ENCODE measurements around the gene NPC1. TPM values are rescaled to one million over a fixed set of nuclear protein-coding genes. Genes with fewer than 3 reads are reported as not detected.

The NPC1 gene
- polyA plus RNA-seq, 6 donors from 2014 or later: 8.5 to 17.9 (median 10.8) TPM

DNA sequence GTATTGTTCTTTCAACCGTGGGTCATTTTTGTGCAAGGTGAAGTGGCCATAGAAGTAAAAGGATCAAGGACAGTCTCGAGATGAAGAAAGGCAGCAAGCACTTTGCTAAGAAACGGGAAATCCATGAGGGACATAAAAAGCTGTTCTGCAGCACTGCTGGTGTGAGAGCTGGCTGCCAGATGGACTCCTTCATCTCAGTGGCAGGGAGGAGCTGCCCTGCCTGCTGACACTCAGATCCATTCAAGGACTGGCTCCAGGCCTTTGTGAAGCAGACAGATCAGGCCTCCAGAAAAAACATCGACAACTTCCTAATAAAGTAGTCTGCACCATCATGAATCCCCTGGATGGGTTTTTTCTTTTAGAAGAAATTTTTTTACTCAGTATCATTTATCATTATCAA is 53.5 kb downstream of the NPC1 start:
- Mint-ChIP-seq H3K4me3 (no peak overlapping the region), H3K36me3 (peaks cover 0 to 58% of the 10 kb centered on the region in 2 donors), H3K27ac (peak overlapping the region in 5 of 6 donors; percentile 37 to 89 (median 53)), H3K9me3 (no peaks in the 10 kb centered on the region), H3K27me3 (no peaks in the 10 kb centered on the region), H3K4me1 (no peaks in the 10 kb centered on the region)
- DNase-seq: no peak
- no peak for ATAC-seq (ENCODE audit: low read depth in 2 of 2)

DNA sequence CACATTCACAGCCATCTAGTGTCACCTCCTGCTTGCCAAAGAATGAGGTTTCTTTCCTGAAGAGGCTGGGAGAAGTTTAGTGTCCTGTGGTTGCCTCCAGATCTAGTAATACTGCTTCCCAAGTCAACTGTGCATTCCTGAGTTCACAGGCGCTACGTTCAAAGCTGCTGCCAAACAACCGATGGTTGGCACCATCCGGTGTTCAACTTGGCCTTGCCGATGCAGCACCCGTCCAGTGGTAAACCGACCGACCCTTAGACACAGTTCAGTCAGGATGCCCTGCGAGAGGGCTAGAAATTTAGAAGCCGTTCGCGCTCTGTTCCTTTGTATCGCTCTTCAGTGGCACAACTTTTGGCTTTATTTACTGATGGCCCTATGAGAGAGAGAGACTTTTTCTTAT is 54.4 kb downstream of the NPC1 start:
- Mint-ChIP-seq H3K9me3 (no peaks in the 10 kb centered on the region), H3K36me3 (peaks cover 0 to 59% of the 10 kb centered on the region in 2 donors), H3K27ac (peak overlapping the region in 3 of 6 donors; percentile 43 to 89 (median 53)), H3K4me3 (no peak overlapping the region), H3K27me3 (no peaks in the 10 kb centered on the region), H3K4me1 (no peaks in the 10 kb centered on the region)
- DNase-seq: no peak
- ATAC-seq (ENCODE audit: low read depth in 2 of 2): no peak

DNA sequence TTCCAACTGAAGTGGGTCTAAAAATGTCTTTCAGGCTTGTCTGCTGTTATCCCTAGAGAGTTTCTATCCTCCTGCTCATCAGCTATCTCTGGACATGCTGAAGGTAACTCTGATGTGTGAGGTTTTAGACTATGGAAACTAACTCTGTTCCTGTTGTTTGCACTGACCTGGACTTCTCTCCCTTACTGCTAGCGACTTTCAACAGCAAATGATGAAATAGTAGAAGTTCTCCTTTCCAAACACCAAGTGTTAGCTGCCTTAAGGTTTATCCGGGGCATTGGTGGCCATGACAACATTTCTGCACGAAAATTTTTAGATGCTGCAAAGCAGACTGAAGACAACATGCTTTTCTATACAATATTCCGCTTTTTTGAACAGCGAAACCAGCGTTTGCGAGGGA is 56.1 kb downstream of the NPC1 start:
- Mint-ChIP-seq H3K4me3 (no peak overlapping the region), H3K4me1 (no peaks in the 10 kb centered on the region), H3K36me3 (peaks cover 6 to 56% of the 10 kb centered on the region in 2 donors), H3K27me3 (no peaks in the 10 kb centered on the region), H3K27ac (no peak overlapping the region), H3K9me3 (no peaks in the 10 kb centered on the region)
- ATAC-seq (ENCODE audit: low read depth in 2 of 2): no peak
- DNase-seq: no peak

DNA sequence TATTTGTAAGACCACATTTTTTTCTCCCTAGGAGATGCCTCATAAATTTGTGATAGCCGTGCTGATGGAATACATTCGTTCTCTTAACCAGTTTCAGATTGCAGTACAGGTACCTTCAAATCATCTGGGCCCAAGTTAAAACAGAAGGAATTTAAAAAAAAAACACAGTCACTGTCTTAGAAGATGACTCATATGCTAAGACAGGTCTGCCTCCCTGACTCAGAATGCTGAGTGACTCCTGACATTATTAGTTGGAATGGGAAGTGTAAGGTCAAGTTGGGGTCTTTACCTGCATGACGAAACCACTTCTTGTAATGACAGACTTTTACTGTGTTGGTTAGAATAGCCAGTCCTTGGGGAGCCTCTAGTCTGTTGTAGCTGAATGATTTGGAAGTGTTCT is 56.7 kb downstream of the NPC1 start:
- Mint-ChIP-seq H3K9me3 (no peaks in the 10 kb centered on the region), H3K4me3 (no peak overlapping the region), H3K27me3 (no peaks in the 10 kb centered on the region), H3K4me1 (no peaks in the 10 kb centered on the region), H3K27ac (peak overlapping the region in 2 of 6 donors; percentile 31 to 61), H3K36me3 (peaks cover 6 to 50% of the 10 kb centered on the region in 2 donors)
- DNase-seq (no peak), ATAC-seq (ENCODE audit: low read depth in 2 of 2) (no peak)

DNA sequence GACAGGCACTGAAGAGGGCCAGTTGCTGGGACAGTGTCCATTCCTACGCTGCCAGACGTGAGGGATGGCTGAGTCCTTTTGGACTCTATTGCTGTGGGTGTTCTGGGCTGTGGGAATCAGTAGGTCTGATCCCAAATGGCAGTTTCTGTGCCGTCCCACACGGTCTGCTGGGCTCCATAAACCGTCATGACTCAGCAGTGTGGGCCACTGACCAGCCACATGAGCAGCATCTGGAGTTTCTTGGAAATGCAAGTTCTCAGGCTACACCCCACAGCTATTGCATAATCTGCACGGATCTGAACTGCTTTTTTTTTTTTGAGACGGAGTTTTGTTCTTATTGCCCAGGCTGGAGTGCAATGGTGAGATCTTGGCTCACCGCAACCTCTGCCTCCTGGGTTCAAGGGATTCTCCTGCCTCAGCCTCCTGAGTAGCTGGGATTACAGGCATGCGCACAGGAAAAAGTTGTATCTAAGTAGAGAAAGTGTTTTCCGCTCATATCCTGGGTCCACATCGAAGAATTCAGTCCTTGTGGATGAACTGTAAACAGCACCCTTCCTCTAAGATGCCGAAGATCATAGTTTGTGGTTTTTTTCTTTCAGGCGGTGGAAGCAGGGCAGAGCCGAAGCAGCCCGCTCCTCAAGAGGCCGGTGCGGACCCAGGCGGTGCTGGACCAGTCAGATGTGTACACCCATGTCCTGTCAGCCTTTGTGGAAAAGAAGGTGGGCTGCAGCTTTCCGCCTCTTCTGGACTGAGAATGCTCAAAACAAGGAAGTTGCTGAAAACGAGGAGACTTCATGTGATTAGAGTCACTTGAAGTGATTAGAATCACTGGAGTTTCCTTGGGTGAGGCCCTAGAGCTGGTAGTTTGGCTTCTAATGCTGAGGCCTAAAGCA is 57.5 kb downstream of the NPC1 start:
- ATAC-seq (ENCODE audit: low read depth in 2 of 2) (no peak), DNase-seq (no peak)
- peak overlapping the region in 3 of 6 donors; percentile 15 to 76 (median 61) for H3K27ac Mint-ChIP-seq
- no peaks in the 10 kb centered on the region for H3K27me3 Mint-ChIP-seq
- H3K4me1 Mint-ChIP-seq: peaks cover 0 to 3% (median under 1%) of the 10 kb centered on the region in 3 donors
- no peaks in the 10 kb centered on the region for H3K9me3 Mint-ChIP-seq
- peaks cover 12 to 48% of the 10 kb centered on the region in 2 donors for H3K36me3 Mint-ChIP-seq
- no peak overlapping the region for H3K4me3 Mint-ChIP-seq

DNA sequence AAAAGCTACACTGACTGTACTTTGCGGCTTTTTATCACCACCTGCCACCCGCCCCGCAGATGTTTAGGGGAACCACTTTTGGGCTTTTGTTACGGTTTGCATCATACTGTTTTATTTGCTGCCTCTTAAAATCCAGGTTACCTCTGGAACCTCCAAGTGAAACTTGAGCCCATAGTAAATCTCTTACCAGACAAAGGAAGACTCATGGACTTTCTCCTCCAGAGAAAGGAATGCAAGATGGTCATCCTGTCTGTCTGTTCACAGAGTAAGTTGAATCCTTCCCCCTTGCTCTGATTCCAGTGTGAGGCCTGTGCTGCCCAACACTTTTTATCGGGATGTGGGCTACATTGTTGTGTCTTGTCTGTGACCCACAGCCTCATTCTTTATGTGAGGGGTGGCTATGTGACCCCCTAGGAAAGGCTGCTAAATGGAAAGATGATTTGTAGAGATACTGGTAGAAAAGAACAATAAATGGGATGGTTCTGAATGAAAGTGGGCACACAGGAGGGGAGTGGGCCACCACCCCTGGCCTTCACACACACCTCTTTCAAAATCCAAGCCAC is 59.7 kb downstream of the NPC1 start:
- ATAC-seq (ENCODE audit: low read depth in 2 of 2) (no peak), DNase-seq (no peak)
- H3K27me3 Mint-ChIP-seq: no peaks in the 10 kb centered on the region
- peaks cover 0 to 11% (median 5%) of the 10 kb centered on the region in 3 donors for H3K4me1 Mint-ChIP-seq
- H3K4me3 Mint-ChIP-seq: no peak overlapping the region
- H3K9me3 Mint-ChIP-seq: no peaks in the 10 kb centered on the region
- peaks cover 13 to 39% of the 10 kb centered on the region in 2 donors for H3K36me3 Mint-ChIP-seq
- no peak overlapping the region for H3K27ac Mint-ChIP-seq

DNA sequence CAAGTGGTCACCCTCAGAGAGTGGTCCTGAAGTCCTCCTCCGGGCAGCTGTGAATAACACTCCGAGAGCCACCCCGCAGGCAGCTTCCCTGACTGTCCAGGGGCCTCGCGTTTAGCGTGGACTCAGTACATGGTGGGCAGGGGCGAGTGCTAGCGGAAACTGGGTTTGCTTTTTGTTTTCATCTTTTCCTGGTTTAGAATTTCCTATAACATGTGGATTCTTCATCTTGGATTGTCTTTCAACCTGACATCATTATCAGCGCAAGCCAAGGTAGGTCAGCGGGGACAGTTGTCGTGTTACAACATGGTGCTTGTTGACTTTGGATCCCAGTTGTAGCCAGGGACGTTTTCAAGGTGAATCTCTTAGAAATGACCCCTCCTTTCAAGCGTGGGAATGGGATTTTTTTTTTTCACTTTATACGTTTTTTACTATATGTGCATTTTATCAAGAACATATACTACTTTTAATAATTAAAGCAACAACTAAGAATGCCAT is 62.0 kb downstream of the NPC1 start:
- DNase-seq: no peak
- H3K36me3 Mint-ChIP-seq: peaks cover 18 to 24% of the 10 kb centered on the region in 2 donors
- no peaks in the 10 kb centered on the region for H3K27me3 Mint-ChIP-seq
- peak overlapping the region in 4 of 6 donors; percentile 29 to 84 (median 64) for H3K27ac Mint-ChIP-seq
- ATAC-seq (ENCODE audit: low read depth in 2 of 2): no peak
- no peak overlapping the region for H3K4me3 Mint-ChIP-seq
- H3K4me1 Mint-ChIP-seq: peaks cover 0 to 11% (median 5%) of the 10 kb centered on the region in 3 donors
- H3K9me3 Mint-ChIP-seq: no peaks in the 10 kb centered on the region

DNA sequence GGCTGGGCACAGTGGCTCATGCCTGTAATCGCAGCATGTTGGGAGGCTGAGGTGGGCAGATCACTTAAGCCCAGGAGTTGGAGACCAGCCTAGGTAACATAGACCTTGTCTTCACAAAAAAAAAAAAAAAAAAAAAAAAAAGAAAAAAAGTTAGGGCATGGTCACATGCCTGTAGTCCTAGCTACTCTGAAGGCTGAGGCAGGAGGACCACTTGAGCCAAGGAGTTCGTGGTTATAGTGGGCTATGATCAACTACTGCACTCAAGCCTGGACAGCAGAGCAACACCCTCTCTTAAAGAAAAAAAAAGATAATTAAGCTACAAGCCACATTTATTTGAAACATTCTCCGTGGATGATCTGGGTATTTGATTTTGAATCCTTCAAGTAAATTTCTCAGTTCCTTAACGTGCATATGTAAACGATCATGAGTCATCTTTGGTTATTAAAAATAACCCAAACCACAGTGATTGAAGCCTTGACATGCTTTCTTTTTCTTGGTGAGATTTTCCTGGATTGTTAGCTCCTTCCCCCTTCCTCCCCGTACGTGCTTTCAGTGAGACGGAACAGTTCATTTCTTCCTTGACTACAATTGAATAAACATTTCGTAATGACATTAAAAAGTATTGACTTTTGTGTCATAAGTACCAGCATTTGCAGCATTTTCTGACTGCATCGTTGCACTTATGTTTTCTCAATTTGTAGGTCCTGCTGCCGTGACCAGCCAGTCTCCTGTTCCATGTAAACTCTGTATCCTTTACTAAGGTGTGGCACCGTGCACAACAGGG is 62.7 kb downstream of the NPC1 start:
- DNase-seq (no peak), ATAC-seq (ENCODE audit: low read depth in 2 of 2) (no peak)
- peaks cover 0 to 11% (median 5%) of the 10 kb centered on the region in 3 donors for H3K4me1 Mint-ChIP-seq
- peak overlapping the region in 5 of 6 donors; percentile 16 to 84 (median 57) for H3K27ac Mint-ChIP-seq
- peaks cover 11 to 24% of the 10 kb centered on the region in 2 donors for H3K36me3 Mint-ChIP-seq
- no peaks in the 10 kb centered on the region for H3K27me3 Mint-ChIP-seq
- no peaks in the 10 kb centered on the region for H3K9me3 Mint-ChIP-seq
- H3K4me3 Mint-ChIP-seq: no peak overlapping the region

DNA sequence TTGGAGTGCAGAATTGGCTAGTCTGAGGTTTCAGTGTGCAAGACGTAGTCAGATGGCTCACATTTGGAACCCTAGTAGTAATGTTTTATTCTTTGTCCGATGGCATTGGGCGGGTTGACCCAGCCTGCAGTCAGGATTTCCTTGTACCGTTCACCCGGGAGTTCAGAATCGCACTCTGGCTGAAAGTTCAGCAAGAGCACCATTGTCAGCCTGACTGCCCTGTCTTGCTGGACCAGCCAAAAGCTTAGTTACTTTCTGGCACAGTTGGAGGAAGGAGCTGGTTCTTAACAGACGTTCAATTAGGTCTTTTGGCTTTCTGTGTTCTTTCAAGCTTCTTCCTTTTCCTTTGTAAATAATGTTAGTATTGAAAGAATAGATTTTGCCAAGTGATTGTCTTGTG is 64.4 kb downstream of the NPC1 start:
- no peak overlapping the region for H3K4me3 Mint-ChIP-seq
- peaks cover 0 to 11% (median 5%) of the 10 kb centered on the region in 3 donors for H3K4me1 Mint-ChIP-seq
- ATAC-seq (ENCODE audit: low read depth in 2 of 2) (no peak), DNase-seq (no peak)
- peak overlapping the region in 3 of 6 donors; percentile 42 to 80 (median 48) for H3K27ac Mint-ChIP-seq
- H3K9me3 Mint-ChIP-seq: no peaks in the 10 kb centered on the region
- no peaks in the 10 kb centered on the region for H3K27me3 Mint-ChIP-seq
- H3K36me3 Mint-ChIP-seq: peaks cover 5 to 24% of the 10 kb centered on the region in 2 donors

DNA sequence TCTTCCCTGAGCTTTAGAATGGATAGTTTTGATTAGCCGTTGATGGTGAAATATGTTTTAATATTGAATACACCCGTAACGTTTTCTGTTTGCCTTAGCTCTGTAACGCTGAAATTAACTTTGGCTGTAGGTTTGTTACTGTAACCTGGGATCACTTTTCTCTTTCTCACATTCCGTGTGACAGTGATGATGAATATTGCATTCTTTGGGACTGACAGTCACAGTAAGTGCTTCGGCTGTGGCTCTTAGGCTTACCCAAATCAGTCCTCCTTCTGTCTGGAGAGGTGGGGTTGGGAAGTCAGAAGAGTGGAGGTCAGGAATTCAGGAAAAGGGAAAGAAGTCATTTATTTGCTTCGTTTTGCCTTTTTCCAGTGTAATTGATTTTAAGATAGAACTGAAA is 65.0 kb downstream of the NPC1 start:
- DNase-seq (no peak), ATAC-seq (ENCODE audit: low read depth in 2 of 2) (no peak)
- Mint-ChIP-seq H3K27me3 (no peaks in the 10 kb centered on the region), H3K36me3 (peaks cover 5 to 24% of the 10 kb centered on the region in 2 donors), H3K4me1 (peaks cover 0 to 11% (median 5%) of the 10 kb centered on the region in 3 donors), H3K9me3 (no peaks in the 10 kb centered on the region), H3K4me3 (no peak overlapping the region), H3K27ac (peak overlapping the region in 2 of 6 donors; percentile 21 to 32)

DNA sequence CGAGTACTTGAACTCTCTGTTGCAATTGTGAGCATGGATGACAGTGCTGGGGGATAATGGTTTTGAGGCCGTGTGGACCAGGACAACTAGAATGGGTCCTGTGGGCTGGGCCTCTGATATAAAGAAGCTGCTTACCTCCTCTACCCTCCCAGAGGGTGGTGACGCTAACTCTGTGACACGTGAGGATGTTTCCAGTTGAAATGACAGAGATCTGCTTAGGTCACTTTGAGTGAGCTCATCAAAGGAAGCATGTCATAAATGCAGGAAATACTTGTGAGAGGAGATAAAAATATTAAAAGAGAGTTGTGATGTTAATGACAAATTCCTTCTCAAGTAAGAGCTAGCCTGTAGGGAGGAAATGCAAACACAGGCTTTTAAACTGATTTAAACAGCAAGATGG is 66.6 kb downstream of the NPC1 start:
- no peak for DNase-seq
- Mint-ChIP-seq H3K9me3 (no peaks in the 10 kb centered on the region), H3K27ac (peak overlapping the region in 3 of 6 donors; percentile 22 to 57 (median 52)), H3K36me3 (peaks cover 11 to 19% of the 10 kb centered on the region in 2 donors), H3K4me1 (peaks cover 4 to 22% (median 17%) of the 10 kb centered on the region in 3 donors), H3K27me3 (no peaks in the 10 kb centered on the region), H3K4me3 (no peak overlapping the region)
- no peak for ATAC-seq (ENCODE audit: low read depth in 2 of 2)

DNA sequence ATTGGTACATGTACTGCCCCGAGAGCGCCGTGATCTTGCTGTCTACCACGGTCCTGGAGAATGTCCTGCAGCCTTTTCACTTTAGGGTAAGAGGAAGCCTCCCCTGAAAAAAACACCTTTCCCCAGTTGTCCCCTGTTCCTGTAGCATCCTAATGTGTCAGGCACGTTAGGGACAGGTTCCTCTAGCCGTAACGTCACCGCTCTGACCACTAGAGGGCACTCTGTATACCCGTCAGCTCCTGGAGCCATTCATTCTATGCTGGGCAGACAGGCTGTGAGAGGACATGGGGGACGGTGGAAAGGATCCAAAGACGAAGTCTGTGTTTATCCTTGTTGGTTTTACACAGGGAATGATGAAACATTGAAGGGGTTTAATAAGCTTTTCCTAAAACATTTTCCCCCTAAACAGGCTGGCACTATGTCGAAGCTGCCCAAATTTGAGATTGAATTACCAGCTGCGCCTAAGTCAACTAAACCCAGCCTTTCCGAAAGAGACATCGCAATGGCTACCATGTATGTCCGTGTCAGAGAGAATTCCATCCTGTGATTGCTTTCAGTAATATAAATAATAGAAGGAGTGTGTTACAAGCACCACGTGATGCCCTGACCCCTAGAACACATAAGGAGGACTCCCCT is 70.3 kb downstream of the NPC1 start:
- no peaks in the 10 kb centered on the region for H3K27me3 Mint-ChIP-seq
- peaks cover 15 to 35% (median 25%) of the 10 kb centered on the region in 3 donors for H3K4me1 Mint-ChIP-seq
- H3K36me3 Mint-ChIP-seq: peaks cover 14% of the 10 kb centered on the region in 2 donors
- H3K4me3 Mint-ChIP-seq: no peak overlapping the region
- peak overlapping the region; percentile 36 to 89 (median 56) for H3K27ac Mint-ChIP-seq
- ATAC-seq (ENCODE audit: low read depth in 2 of 2) (peak; percentile 90 to 96), DNase-seq (peak; percentile 66)
- H3K9me3 Mint-ChIP-seq: no peaks in the 10 kb centered on the region

DNA sequence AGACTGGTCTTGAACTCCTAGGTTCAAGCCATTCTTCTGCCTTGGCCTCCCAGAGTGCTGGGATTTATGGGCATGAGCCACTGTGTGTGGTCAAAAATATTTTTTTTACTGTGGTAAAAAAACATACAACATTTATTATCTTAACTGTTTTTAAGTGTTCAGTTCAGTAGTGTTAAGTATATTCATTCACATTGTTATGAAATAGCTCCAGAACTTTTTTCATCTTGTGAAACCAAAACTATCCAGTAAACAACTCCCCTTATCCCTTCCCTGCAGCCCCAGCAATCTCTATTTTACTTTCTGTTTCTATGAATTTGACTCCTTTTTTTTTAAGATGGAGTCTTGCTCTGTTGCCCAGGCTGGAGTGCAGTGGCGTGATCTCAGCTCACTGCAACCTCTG is 73.7 kb downstream of the NPC1 start:
- ATAC-seq (ENCODE audit: low read depth in 2 of 2) (peak in 1 of 2 donors; percentile 20), DNase-seq (no peak)
- Mint-ChIP-seq H3K27me3 (no peaks in the 10 kb centered on the region), H3K9me3 (no peaks in the 10 kb centered on the region), H3K4me3 (peak overlapping the region in 5 of 8 donors; percentile 6 to 83 (median 40)), H3K36me3 (peaks cover 10 to 18% of the 10 kb centered on the region in 2 donors), H3K4me1 (peaks cover 21 to 49% (median 38%) of the 10 kb centered on the region in 3 donors), H3K27ac (peak overlapping the region in 5 of 6 donors; percentile 45 to 93 (median 83))
